Vagina (tissue), 2 donors: ENCODE results near the gene PNLIPRP3. TPM values are rescaled to one million over a fixed set of nuclear protein-coding genes. Genes with fewer than 3 reads are reported as not detected.

Experiments used
- DNase-seq, 2 donors: peaks; one replicate each; pipeline ENCODE4 v3.0.0-alpha.2; 2017; ENCODE audit errors: extremely low spot score in 2 of 2
- H3K27ac ChIP-seq: fragments of 200-600 bp; sonication (generic); one replicate; pipeline ENCODE4 v1.5.1; 2019
- H3K27me3 ChIP-seq: fragments of 200-600 bp; sonication (generic); one replicate; pipeline ENCODE4 v1.5.1; 2019
- H3K36me3 ChIP-seq, 2 donors: fragments of 200-600 bp; sonication (generic); one replicate each; pipeline ENCODE4 v1.5.1; 2017 to 2019
- H3K4me1 ChIP-seq: fragments of 200-600 bp; sonication (generic); one replicate; pipeline ENCODE4 v1.5.1; 2019
- H3K4me3 ChIP-seq, 2 donors: fragments of 200-600 bp; sonication (generic); 1 replicate in 1 of 2; 2 replicates in 1 of 2; pipeline ENCODE4 v1.5.1; 2016 to 2019
- H3K9me3 ChIP-seq: fragments of 200-600 bp; sonication (generic); one replicate; pipeline ENCODE4 v1.5.1; 2019
- CTCF ChIP-seq, 3 experiments: fragments of 450-650 bp in 2 of 3; fragments of 200-600 bp in 1 of 3; sonication (generic) in 1 of 3; IDR thresholded peaks; one replicate each; pipeline ENCODE4 v1.5.1; 2017 to 2019; ENCODE audit warnings: antibody characterized with exemption in 3 of 3, mild to moderate bottlenecking in 2 of 3, moderate library complexity in 2 of 3
- POLR2A ChIP-seq, 2 donors: fragments of 450-650 bp; IDR thresholded peaks; one replicate each; pipeline ENCODE4 v1.6.1; 2017; ENCODE audit warnings: antibody characterized with exemption in 2 of 2, mild to moderate bottlenecking in 2 of 2, moderate library complexity in 2 of 2
- POLR2AphosphoS5 ChIP-seq, 2 donors: sonication (generic); formaldehyde crosslinking; IDR thresholded peaks; one replicate each; pipeline ENCODE4 v1.9.0; 2017; ENCODE audit warnings: antibody characterized with exemption in 2 of 2, mild to moderate bottlenecking in 2 of 2, low read depth in 1 of 2; ENCODE audit not compliant: insufficient read depth in 1 of 2
- intact Hi-C: fragments of 100-400 bp; cut with DNase I; formaldehyde crosslinking; loops from one replicate; pipeline ENCODE4 v1.15.1; 2023
- small RNA-seq: library from RNA; depleted of rRNA; stranded (forward); fragments of <200 nt; gene quantifications from one replicate; pipeline ENCODE3, GENCODE V24; 2016
- total RNA-seq: library from RNA; depleted of rRNA; stranded (reverse); fragments of >200 nt; gene quantifications from one replicate; pipeline ENCODE4 v1.2.3, GENCODE V29; 2016

The PNLIPRP3 gene
- total RNA-seq, 1 donor from 2014 or later, result 2.2 TPM

- no peak for TF ChIP-seq POLR2AphosphoS5 (IDR thresholded peaks at IDR 0.05; ENCODE audit: insufficient read depth in 1 of 2, low read depth in 1 of 2)
- no peak for TF ChIP-seq POLR2A (IDR thresholded peaks at IDR 0.05)
- TF ChIP-seq CTCF (IDR thresholded peaks at IDR 0.05), result no peak
- intact Hi-C loops, result no loop called here
These were observed 97.1 kb downstream of the PNLIPRP3 start for GRCh38 chr10:116524736-116525135.

GRCh38 chr10:116526219-116526618 lies 98.6 kb downstream of the PNLIPRP3 start:
- no peak for DNase-seq
- no peaks in the 10 kb centered on the region for H3K36me3 ChIP-seq
- no peak overlapping the region for H3K27ac ChIP-seq
- TF ChIP-seq CTCF (IDR thresholded peaks at IDR 0.05) (no peak), POLR2AphosphoS5 (IDR thresholded peaks at IDR 0.05; ENCODE audit: insufficient read depth in 1 of 2, low read depth in 1 of 2) (no peak), POLR2A (IDR thresholded peaks at IDR 0.05) (no peak)
- intact Hi-C loops, result no loop called here
- H3K4me1 ChIP-seq, result no peaks in the 10 kb centered on the region
- no peaks in the 10 kb centered on the region for H3K27me3 ChIP-seq
- H3K4me3 ChIP-seq, result no peak overlapping the region
- H3K9me3 ChIP-seq, result no peaks in the 10 kb centered on the region

More at GRCh38 chr10:116524736-116525135, 97.1 kb downstream of the PNLIPRP3 start:
- Histone ChIP-seq H3K4me3 (no peak overlapping the region), H3K36me3 (no peaks in the 10 kb centered on the region), H3K27me3 (no peaks in the 10 kb centered on the region), H3K4me1 (no peaks in the 10 kb centered on the region), H3K9me3 (no peaks in the 10 kb centered on the region), H3K27ac (no peak overlapping the region)
- DNase-seq, result no peak

Small RNAs within 50 kb of the gene (small RNA-seq; reads per million reads assigned to genes)
- gene SNRPGP6, result not detected

Other genes with a start within 250 kb of the PNLIPRP3 start
- 57.7 TPM for gene GFRA1, start 154.6 kb upstream of the PNLIPRP3 start, total RNA-seq
- gene CCDC172, start 103.4 kb upstream of the PNLIPRP3 start, total RNA-seq, result not detected
- gene PNLIP, start 118.1 kb downstream of the PNLIPRP3 start, total RNA-seq, result not detected
- not detected for gene PNLIPRP1, start 163.1 kb downstream of the PNLIPRP3 start, total RNA-seq
- not detected for gene PNLIPRP2, start 193.1 kb downstream of the PNLIPRP3 start, total RNA-seq